Measurements from ENCODE around the gene HBS1L. TPM values are rescaled to one million over a fixed set of nuclear protein-coding genes. Genes with fewer than 3 reads are reported as not detected.

The HBS1L gene
- total RNA-seq, 4 donors from 2014 or later = 23.8 to 116 (median 69.2) TPM

- Histone ChIP-seq H3K36me3 (no peaks in the 10 kb centered on the region), H3K4me1 (no peaks in the 10 kb centered on the region), H3K27ac (no peak overlapping the region), H3K9me3 (no peaks in the 10 kb centered on the region), H3K4me3 (no peak overlapping the region), H3K27me3 (no peaks in the 10 kb centered on the region)
- TF ChIP-seq, protein P1, sequence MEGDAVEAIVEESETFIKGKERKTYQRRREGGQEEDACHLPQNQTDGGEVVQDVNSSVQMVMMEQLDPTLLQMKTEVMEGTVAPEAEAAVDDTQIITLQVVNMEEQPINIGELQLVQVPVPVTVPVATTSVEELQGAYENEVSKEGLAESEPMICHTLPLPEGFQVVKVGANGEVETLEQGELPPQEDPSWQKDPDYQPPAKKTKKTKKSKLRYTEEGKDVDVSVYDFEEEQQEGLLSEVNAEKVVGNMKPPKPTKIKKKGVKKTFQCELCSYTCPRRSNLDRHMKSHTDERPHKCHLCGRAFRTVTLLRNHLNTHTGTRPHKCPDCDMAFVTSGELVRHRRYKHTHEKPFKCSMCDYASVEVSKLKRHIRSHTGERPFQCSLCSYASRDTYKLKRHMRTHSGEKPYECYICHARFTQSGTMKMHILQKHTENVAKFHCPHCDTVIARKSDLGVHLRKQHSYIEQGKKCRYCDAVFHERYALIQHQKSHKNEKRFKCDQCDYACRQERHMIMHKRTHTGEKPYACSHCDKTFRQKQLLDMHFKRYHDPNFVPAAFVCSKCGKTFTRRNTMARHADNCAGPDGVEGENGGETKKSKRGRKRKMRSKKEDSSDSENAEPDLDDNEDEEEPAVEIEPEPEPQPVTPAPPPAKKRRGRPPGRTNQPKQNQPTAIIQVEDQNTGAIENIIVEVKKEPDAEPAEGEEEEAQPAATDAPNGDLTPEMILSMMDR (IDR thresholded peaks at IDR 0.05) = no peak
- TF ChIP-seq POLR2A (IDR thresholded peaks at IDR 0.05) = no peak
- intact Hi-C loops (cut with DNase I; ENCODE audit: low total_unique reads) = no loop called here
- DNase-seq = no peak
Observed at GRCh38 chr6:135022050-135022697, 32.4 kb downstream of the HBS1L start.

DNA sequence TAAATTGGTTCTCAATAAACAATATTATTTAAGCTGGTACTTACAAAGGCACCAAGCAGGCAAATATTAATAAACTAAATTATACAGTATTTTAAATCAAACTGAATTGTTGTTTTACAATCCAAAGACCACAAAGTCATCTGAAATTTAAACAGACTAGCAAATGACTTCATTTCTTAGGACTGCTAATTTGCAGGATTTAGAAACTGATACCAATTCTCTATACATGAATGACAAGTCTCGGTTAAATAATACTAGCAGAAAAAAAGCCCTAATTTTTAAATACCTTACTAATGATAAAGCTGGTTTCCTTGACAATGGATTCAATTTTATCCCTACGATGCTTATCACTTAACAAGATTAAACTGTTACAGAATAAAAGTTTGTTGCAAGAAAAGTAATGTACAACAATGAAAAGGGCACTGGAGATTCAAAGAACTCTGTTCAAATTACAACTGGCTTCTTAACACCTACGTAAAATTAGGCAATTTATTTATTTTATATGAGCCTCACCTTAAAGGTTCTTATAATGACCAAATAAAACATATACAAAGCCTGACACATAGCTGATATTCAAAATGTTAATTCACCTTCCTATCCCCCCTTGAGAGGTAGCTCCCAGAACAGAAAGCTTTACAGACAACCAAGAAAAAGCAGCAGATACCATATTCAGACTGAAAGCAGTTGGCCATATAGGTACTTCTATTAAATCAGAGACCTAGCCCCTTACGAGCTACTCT is 33.1 kb downstream of the HBS1L start:
- Histone ChIP-seq H3K4me1 (no peaks in the 10 kb centered on the region), H3K27ac (no peak overlapping the region), H3K4me3 (no peak overlapping the region), H3K36me3 (no peaks in the 10 kb centered on the region), H3K9me3 (no peaks in the 10 kb centered on the region), H3K27me3 (no peaks in the 10 kb centered on the region)
- no peak for TF ChIP-seq POLR2A (IDR thresholded peaks at IDR 0.05)
- TF ChIP-seq, protein P1 (IDR thresholded peaks at IDR 0.05) = no peak
- intact Hi-C loops (cut with DNase I; ENCODE audit: low total_unique reads) = no loop called here
- no peak for DNase-seq

DNA sequence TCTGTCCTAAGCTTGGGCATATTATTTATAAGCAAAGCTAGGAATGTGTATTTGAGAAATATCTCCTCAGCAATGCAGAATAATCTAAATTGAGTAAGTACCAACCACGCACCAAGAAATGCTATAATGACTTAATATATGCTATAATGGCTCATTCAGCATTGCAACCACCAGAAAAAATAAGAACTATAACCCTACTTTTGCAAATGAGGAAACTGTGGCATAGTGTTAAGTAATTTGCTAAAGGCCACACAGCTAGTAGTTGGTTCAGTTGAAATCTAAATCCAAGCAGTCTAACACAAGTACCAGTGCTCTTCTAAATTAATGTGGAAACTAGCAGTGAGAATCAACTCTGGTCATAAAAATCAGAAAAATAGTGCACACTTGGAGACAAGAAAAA is 35.7 kb downstream of the HBS1L start:
- Histone ChIP-seq H3K9me3 (no peaks in the 10 kb centered on the region), H3K27ac (no peak overlapping the region), H3K27me3 (no peaks in the 10 kb centered on the region), H3K4me1 (no peaks in the 10 kb centered on the region), H3K4me3 (no peak overlapping the region), H3K36me3 (no peaks in the 10 kb centered on the region)
- TF ChIP-seq POLR2A (IDR thresholded peaks at IDR 0.05) = no peak
- TF ChIP-seq, protein P1 (IDR thresholded peaks at IDR 0.05) = no peak
- no peak for DNase-seq
- intact Hi-C loops (cut with DNase I; ENCODE audit: low total_unique reads) = no loop called here

DNA sequence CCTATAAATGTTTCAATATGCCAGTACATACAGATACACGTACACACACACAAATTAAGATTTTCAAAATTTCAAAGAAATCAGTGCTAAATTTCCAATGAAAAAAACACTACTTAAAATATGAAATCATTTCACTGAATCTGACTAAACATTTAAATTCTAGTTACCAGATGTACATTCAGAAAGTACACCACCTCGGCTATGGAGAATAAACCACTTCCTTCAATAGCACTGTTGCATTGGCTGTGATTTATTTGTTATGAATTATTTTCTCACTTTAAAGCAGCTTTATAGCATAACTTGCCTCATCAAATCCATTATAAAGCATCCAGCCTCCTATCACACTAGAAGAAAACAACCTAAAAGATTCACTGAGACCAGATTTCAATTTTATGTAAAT is 36.6 kb downstream of the HBS1L start:
- Histone ChIP-seq H3K27me3 (no peaks in the 10 kb centered on the region), H3K9me3 (no peaks in the 10 kb centered on the region), H3K4me1 (no peaks in the 10 kb centered on the region), H3K36me3 (no peaks in the 10 kb centered on the region), H3K4me3 (no peak overlapping the region), H3K27ac (no peak overlapping the region)
- no peak for DNase-seq
- TF ChIP-seq, protein P1 (IDR thresholded peaks at IDR 0.05) = no peak
- no peak for TF ChIP-seq POLR2A (IDR thresholded peaks at IDR 0.05)
- intact Hi-C loops (cut with DNase I; ENCODE audit: low total_unique reads) = no loop called here

DNA sequence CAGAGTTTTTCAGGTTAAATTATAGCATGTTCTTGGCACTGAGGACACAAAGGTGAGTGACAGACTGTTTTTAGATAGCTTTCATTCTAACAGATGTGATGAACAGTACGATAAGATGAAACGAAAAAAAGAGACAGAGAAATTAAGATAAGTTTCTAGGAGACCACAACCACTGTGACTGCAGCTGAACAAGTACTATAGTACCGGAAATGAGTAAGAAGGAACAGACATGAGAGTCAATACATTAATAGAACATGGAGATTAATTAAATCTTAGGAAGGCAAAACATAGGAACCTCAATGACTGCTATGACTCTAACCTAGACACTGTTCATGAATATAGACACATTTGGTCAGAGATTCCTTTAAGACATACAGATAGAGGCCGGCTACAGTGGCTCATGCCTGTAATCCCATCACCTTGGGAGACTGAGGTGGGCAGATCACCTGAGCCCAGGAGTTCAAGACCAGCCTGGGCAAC is 40.2 kb downstream of the HBS1L start:
- no peak for TF ChIP-seq POLR2A (IDR thresholded peaks at IDR 0.05)
- TF ChIP-seq, protein P1 (IDR thresholded peaks at IDR 0.05) = no peak
- Histone ChIP-seq H3K4me3 (no peak overlapping the region), H3K27ac (no peak overlapping the region), H3K9me3 (no peaks in the 10 kb centered on the region), H3K36me3 (no peaks in the 10 kb centered on the region), H3K4me1 (no peaks in the 10 kb centered on the region), H3K27me3 (no peaks in the 10 kb centered on the region)
- no peak for DNase-seq
- intact Hi-C loops (cut with DNase I; ENCODE audit: low total_unique reads) = no loop called here

Data from uterus (tissue), 4 donors.